HL-60 (cell line): ENCODE measurements around the gene RPS19BP1.
A peak's percentile ranks its signal among the peaks of the same experiment; 100 is the strongest.

ENCODE experiments used
- DNase-seq, 2 experiments: peaks; one replicate each; pipeline ENCODE4 v3.0.0-alpha.2; 2010 to 2020; ENCODE audit warnings: low read depth in 1 of 2, low spot score in 1 of 2
- H3K27ac ChIP-seq: fragments of 250-450 bp; sonication (Bioruptor Pico); replicated peaks from 2 replicates; pipeline ENCODE4 v1.5.1; 2020; ENCODE audit warnings: mild to moderate bottlenecking, moderate library complexity
- H3K27me3 ChIP-seq: fragments of 250-450 bp; sonication (Bioruptor Pico); 2 replicates; pipeline ENCODE4 v1.5.1; 2021; ENCODE audit warnings: mild to moderate bottlenecking, moderate library complexity; ENCODE audit not compliant: insufficient read depth, poor library complexity, severe bottlenecking
- H3K4me3 ChIP-seq: replicated peaks from 2 replicates; pipeline ENCODE4 v1.5.1; 2011; ENCODE audit warnings: mild to moderate bottlenecking, control low read depth, low read length; ENCODE audit not compliant: insufficient read depth
- CTCF ChIP-seq: IDR thresholded peaks from one replicate; pipeline ENCODE4 v1.5.1; 2011; ENCODE audit warnings: low read length, control low read depth, inconsistent platforms; ENCODE audit not compliant: insufficient read depth
- GABPA ChIP-seq: IDR thresholded peaks from 2 replicates; pipeline ENCODE4 v1.6.1; 2012; ENCODE audit warnings: low read depth
- POLR2AphosphoS5 ChIP-seq: IDR thresholded peaks from 2 replicates; pipeline ENCODE4 v1.6.1; 2012; ENCODE audit warnings: low read depth
- REST ChIP-seq: IDR thresholded peaks from 2 replicates; pipeline ENCODE4 v1.6.1; 2012; ENCODE audit warnings: low read depth; ENCODE audit not compliant: insufficient replicate concordance
- SPI1 ChIP-seq: IDR thresholded peaks from 2 replicates; pipeline ENCODE4 v1.6.1; 2012; ENCODE audit warnings: low read depth, mild to moderate bottlenecking, borderline replicate concordance

Gene RPS19BP1

GRCh38 chr22:39504071-39504470 lies 28.5 kb downstream of the RPS19BP1 start:
- no peak for TF ChIP-seq GABPA
- TF ChIP-seq POLR2AphosphoS5: no peak
- no peak for TF ChIP-seq REST
- no peak for TF ChIP-seq CTCF
- TF ChIP-seq SPI1: no peak
- no peaks in the 10 kb centered on the region for H3K27me3 ChIP-seq
- H3K4me3 ChIP-seq: peak overlapping the region; percentile 90; the same call in 1 of the 2 replicates
- DNase-seq: no peak
- H3K27ac ChIP-seq: peak overlapping the region; percentile 88

GRCh38 chr22:39503630-39504029 lies 28.9 kb downstream of the RPS19BP1 start:
- TF ChIP-seq GABPA: no peak
- no peak for TF ChIP-seq CTCF
- no peak for TF ChIP-seq POLR2AphosphoS5
- no peak for TF ChIP-seq SPI1
- DNase-seq: no peak
- peak overlapping the region; percentile 88 for H3K27ac ChIP-seq
- H3K27me3 ChIP-seq: no peaks in the 10 kb centered on the region
- peak overlapping the region; percentile 90 for H3K4me3 ChIP-seq

- TF ChIP-seq POLR2AphosphoS5 (no peak), SPI1 (no peak), GABPA (no peak), REST (no peak), CTCF (no peak)
- peak in 1 of 2 experiments; percentile 53 for DNase-seq
- H3K27me3 ChIP-seq: no peaks in the 10 kb centered on the region
- peak overlapping the region; percentile 88 for H3K27ac ChIP-seq
- H3K4me3 ChIP-seq: peak overlapping the region; percentile 90
Observed at GRCh38 chr22:39502789-39503409, 29.6 kb downstream of the RPS19BP1 start.
